Sigmoid colon (tissue), 4 donors: ENCODE measurements around the gene NUDT1.

Source experiments
- EP300 ChIP-seq, 4 donors: sonication (generic); formaldehyde crosslinking; IDR thresholded peaks; one replicate each; pipeline ENCODE4 v1.6.1; 2017; ENCODE audit warnings: antibody characterized with exemption in 4 of 4
- POLR2A ChIP-seq, 2 donors: fragments of 450-650 bp; IDR thresholded peaks; one replicate each; pipeline ENCODE4 v1.6.1; 2016; ENCODE audit warnings: antibody characterized with exemption in 2 of 2, mild to moderate bottlenecking in 2 of 2, moderate library complexity in 2 of 2

DNA sequence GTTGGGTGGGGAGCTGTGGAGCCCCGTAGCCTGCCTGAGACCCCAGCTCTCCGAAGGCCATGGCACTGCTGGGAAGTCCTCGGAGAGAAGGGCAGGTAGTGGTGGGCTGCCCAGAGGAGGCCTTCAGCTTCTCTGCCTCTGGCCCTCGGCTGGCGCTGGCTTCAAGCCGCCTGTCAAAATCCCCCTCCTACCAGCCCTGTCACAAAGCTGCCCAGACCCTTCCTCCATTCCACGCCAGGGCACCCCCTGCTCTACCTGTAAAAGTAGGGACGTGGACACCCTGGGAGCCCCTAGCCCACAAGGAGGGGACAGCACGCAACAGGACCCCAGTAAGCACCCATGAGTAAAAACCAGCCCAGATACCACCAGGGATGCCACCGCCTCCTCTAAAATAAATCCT is 40.9 kb upstream of the NUDT1 start:
- no peak for TF ChIP-seq EP300 (IDR thresholded peaks at IDR 0.05)
- no peak for TF ChIP-seq POLR2A (IDR thresholded peaks at IDR 0.05)
